GM19467 (cell line): ENCODE results near the gene MEA1.
A peak's percentile ranks its signal among the peaks of the same experiment; 100 is the strongest.

Experiments
- ATAC-seq: cut with Tn5 transposase; IDR thresholded peaks from one replicate; pipeline ENCODE4 v1.9.1; 2021; ENCODE audit warnings: mild to moderate bottlenecking, moderate library complexity; ENCODE audit not compliant: unreplicated experiment

MEA1 gene

GRCh38 chr6:43040542-43041257 is 27.0 kb upstream of the MEA1 start:
- no peak for ATAC-seq

GRCh38 chr6:43038727-43039126 is 25.0 kb upstream of the MEA1 start:
- ATAC-seq: no peak

- no peak for ATAC-seq
Observed at GRCh38 chr6:43037706-43038105, 24.0 kb upstream of the MEA1 start.

GRCh38 chr6:43037197-43037596 is 23.5 kb upstream of the MEA1 start:
- no peak for ATAC-seq

GRCh38 chr6:43036712-43037111 is 23.0 kb upstream of the MEA1 start:
- no peak for ATAC-seq

GRCh38 chr6:43035495-43036194 is 21.9 kb upstream of the MEA1 start:
- no peak for ATAC-seq

GRCh38 chr6:43034190-43034525 is 20.4 kb upstream of the MEA1 start:
- ATAC-seq: no peak

GRCh38 chr6:43033496-43034189 is 19.9 kb upstream of the MEA1 start:
- ATAC-seq: no peak

GRCh38 chr6:43032326-43032725 is 18.6 kb upstream of the MEA1 start:
- ATAC-seq: no peak

GRCh38 chr6:43029120-43029519 is 15.4 kb upstream of the MEA1 start:
- no peak for ATAC-seq

GRCh38 chr6:43026365-43026764 is 12.6 kb upstream of the MEA1 start:
- no peak for ATAC-seq

- no peak for ATAC-seq
Observed at GRCh38 chr6:43024436-43024835, 10.7 kb upstream of the MEA1 start.

- peak; percentile 69 for ATAC-seq
Observed at GRCh38 chr6:43021270-43022047, 7.7 kb upstream of the MEA1 start, which contains the start of gene RRP36. Gene RRP36 (plus strand): TSS chr6:43021623. CDS start chr6:43021655, 32 bp downstream.

- ATAC-seq: no peak
Observed at GRCh38 chr6:43020847-43021246, 7.1 kb upstream of the MEA1 start.

- ATAC-seq: no peak
Observed at GRCh38 chr6:43020052-43020705, 6.4 kb upstream of the MEA1 start.

GRCh38 chr6:43019152-43019551 is 5.4 kb upstream of the MEA1 start:
- ATAC-seq: no peak

- no peak for ATAC-seq
Observed at GRCh38 chr6:43016943-43017334, 3.2 kb upstream of the MEA1 start.

- no peak for ATAC-seq
Observed at GRCh38 chr6:43016176-43016942, 2.6 kb upstream of the MEA1 start.

GRCh38 chr6:43014434-43014909 is 726 bp upstream of the MEA1 start:
- no peak for ATAC-seq
